Measurements from ENCODE around the gene ZNF792. TPM values are rescaled to one million over a fixed set of nuclear protein-coding genes. Genes with fewer than 3 reads are reported as not detected.

ZNF792 gene
- total RNA-seq, 1 donor from 2014 or later = 10.4 TPM

DNA sequence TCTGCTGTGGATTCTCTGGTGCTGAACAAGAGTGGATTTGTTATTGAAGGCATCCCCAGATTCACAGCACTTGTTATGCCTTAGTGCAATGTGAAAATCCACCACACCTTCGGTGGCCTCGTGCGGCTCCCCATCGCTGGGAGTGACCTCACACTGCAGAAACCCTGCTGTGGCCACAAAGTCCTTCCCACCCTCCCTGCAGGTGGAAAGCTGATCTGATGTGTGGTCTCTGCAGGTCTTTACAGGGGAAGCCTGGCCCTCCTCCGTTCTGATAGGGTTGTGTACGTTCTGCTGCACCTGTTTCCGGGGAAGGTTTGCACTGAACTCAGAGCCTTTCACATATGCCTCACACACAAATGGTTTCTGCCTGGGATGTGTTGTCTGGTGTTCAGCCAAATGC, 5.0 kb downstream of the ZNF792 start:
- Histone ChIP-seq H3K4me1 (peaks cover 4 to 9% of the 10 kb centered on the region in 2 donors), H3K27me3 (no peaks in the 10 kb centered on the region), H3K36me3 (peaks cover 41 to 63% of the 10 kb centered on the region in 2 donors), H3K27ac (no peak overlapping the region), H3K9me3 (peaks cover 39 to 68% of the 10 kb centered on the region in 2 donors), H3K4me3 (peak overlapping the region in 1 of 2 donors; percentile 8)
- intact Hi-C loops (cut with DNase I) = no loop called here
- DNase-seq (ENCODE audit: low spot score in 2 of 2) = no peak
- TF ChIP-seq, protein P1, sequence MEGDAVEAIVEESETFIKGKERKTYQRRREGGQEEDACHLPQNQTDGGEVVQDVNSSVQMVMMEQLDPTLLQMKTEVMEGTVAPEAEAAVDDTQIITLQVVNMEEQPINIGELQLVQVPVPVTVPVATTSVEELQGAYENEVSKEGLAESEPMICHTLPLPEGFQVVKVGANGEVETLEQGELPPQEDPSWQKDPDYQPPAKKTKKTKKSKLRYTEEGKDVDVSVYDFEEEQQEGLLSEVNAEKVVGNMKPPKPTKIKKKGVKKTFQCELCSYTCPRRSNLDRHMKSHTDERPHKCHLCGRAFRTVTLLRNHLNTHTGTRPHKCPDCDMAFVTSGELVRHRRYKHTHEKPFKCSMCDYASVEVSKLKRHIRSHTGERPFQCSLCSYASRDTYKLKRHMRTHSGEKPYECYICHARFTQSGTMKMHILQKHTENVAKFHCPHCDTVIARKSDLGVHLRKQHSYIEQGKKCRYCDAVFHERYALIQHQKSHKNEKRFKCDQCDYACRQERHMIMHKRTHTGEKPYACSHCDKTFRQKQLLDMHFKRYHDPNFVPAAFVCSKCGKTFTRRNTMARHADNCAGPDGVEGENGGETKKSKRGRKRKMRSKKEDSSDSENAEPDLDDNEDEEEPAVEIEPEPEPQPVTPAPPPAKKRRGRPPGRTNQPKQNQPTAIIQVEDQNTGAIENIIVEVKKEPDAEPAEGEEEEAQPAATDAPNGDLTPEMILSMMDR (IDR thresholded peaks at IDR 0.05) = no peak

DNA sequence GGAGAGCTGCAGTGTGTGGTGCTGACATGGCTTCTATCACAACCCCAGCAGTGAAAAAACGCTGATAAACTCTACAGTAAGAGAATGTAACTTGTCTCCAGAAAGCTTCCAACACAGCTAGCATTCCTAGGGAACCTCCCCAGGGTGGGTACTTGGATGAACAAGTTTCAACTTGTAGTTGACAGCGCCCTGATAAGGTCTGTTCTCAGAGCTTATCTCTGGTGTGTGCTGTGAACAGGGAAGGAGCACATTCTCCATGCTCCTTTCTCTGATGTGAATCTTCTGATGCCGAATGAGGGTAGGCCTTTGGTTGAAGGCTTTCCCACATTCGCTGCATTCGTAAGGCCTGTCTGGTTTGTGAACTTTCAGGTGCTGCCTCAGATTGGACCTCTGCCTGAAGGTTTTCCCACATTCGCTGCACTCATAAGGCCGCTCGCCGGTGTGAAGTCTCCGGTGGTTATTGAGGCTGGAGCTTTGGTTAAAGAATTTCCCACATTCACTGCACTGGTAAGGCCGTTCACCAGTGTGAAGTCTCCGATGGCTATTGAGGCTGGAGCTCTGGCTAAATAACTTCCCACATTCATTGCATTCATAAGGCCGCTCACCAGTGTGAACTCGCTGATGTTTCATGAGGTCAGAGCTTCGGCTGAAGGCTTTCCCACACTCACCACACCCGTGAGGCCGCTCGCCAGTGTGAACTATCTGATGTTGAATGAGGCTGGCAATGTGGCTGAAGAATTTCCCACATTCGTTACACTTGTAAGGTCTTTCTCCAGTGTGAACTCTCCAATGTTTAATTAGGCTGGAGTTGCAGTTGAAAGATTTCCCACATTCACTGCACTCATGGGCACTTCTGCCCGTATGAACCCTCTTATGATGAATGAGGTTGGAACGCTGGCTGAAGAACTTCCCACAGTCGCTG, 5.9 kb downstream of the ZNF792 start:
- no peak for DNase-seq (ENCODE audit: low spot score in 2 of 2)
- TF ChIP-seq, protein P1 (IDR thresholded peaks at IDR 0.05) = no peak
- Histone ChIP-seq H3K27me3 (no peaks in the 10 kb centered on the region), H3K4me1 (peaks cover 4 to 6% of the 10 kb centered on the region in 2 donors), H3K4me3 (peak overlapping the region in 1 of 2 donors; percentile 8), H3K36me3 (peaks cover 41 to 64% of the 10 kb centered on the region in 2 donors), H3K27ac (no peak overlapping the region), H3K9me3 (peaks cover 39 to 78% of the 10 kb centered on the region in 2 donors)
- intact Hi-C loops (cut with DNase I) = no loop called here

DNA sequence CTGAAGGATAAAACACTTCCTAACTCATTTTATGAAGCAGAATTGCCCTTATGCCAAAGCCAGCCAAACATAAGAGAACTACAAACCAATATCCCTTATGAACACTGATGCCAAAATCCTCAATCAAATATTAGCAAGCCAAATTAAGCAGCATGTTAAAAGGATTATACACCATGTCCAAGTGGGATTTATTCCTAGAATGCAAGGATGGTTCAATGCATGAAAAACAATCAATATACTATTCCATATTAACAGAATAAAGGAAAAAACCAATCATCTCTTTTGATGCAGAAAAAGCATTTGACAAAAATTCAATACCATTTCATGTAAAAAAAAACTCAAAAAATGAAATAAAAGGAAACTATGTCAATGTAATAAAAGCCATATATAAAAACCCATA, 10.9 kb downstream of the ZNF792 start:
- peaks cover 34 to 93% of the 10 kb centered on the region in 2 donors for H3K9me3 ChIP-seq
- TF ChIP-seq, protein P1 (IDR thresholded peaks at IDR 0.05) = no peak
- H3K27ac ChIP-seq = no peak overlapping the region

DNA sequence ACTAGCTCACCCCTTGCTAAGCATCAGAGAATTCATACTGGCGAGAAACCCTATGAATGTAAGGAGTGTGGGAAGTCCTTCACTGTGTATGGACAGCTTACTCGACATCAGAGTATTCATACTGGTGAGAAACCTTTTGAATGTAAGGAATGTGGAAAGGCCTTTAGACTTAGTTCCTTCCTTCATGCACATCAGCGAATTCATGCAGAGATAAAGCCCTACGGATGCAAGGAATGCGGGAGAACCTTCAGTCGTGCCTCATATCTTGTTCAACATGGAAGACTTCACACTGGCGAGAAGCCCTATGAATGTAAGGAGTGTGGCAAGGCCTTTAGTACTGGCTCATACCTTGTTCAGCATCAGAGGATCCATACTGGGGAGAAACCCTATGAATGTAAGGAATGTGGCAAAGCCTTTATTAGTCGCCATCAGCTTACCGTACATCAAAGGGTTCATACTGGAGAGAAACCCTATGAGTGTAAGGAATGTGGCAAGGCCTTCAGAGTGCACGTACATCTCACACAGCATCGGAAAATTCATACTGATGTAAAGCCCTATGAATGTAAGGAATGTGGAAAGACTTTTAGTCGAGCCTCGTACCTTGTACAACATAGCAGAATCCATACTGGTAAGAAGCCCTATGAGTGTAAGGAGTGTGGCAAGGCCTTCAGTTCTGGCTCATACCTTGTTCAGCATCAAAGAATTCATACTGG, 20.0 kb downstream of the ZNF792 start:
- H3K27me3 ChIP-seq = no peaks in the 10 kb centered on the region
- H3K4me1 ChIP-seq = no peaks in the 10 kb centered on the region
- intact Hi-C loops (cut with DNase I) = no loop called here
- peaks cover 24 to 64% of the 10 kb centered on the region in 2 donors for H3K9me3 ChIP-seq
- peaks cover 13 to 39% of the 10 kb centered on the region in 2 donors for H3K36me3 ChIP-seq
- no peak overlapping the region for H3K4me3 ChIP-seq
- no peak for DNase-seq (ENCODE audit: low spot score in 2 of 2)
- H3K27ac ChIP-seq = no peak overlapping the region
- TF ChIP-seq, protein P1 (IDR thresholded peaks at IDR 0.05) = no peak

More for the DNA sequence above, 10.9 kb downstream of the ZNF792 start:
- H3K4me1 ChIP-seq = no peaks in the 10 kb centered on the region
- no peaks in the 10 kb centered on the region for H3K27me3 ChIP-seq
- intact Hi-C loops (cut with DNase I) = no loop called here
- H3K4me3 ChIP-seq = no peak overlapping the region
- peaks cover 20 to 41% of the 10 kb centered on the region in 2 donors for H3K36me3 ChIP-seq
- no peak for DNase-seq (ENCODE audit: low spot score in 2 of 2)

DNA sequence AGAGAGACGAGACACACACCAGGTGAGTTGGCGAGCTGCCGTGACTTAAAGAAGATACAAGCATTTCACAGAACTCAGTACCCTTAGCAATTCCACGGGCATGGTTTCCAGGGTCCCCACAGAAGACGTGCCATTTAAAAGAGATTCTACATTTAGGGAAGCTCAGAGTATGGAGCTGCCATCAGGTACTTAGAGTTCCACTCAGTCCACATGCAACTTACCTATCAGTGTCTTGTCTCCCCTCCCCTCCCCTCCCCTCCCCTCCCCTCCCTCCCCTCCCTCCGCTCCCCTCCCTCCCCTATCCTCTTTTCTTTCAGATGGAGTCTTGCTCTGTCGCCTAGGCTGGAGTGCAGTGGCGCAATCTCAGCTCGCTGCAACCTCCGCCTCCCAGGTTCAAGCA, 25.1 kb downstream of the ZNF792 start:
- Histone ChIP-seq H3K36me3 (peaks cover 23 to 63% of the 10 kb centered on the region in 2 donors), H3K4me3 (no peak overlapping the region), H3K27ac (no peak overlapping the region), H3K4me1 (no peaks in the 10 kb centered on the region), H3K9me3 (peaks cover 5 to 19% of the 10 kb centered on the region in 2 donors), H3K27me3 (no peaks in the 10 kb centered on the region)
- TF ChIP-seq, protein P1 (IDR thresholded peaks at IDR 0.05) = no peak
- intact Hi-C loops (cut with DNase I) = no loop called here
- DNase-seq (ENCODE audit: low spot score in 2 of 2) = no peak
